Lower leg skin (tissue), 3 donors: ENCODE results near the gene RIOK1.

Experiments
- CTCF ChIP-seq, 3 donors: fragments of 450-650 bp; IDR thresholded peaks; one replicate each; pipeline ENCODE4 v1.5.1; 2016; ENCODE audit warnings: antibody characterized with exemption in 3 of 3, mild to moderate bottlenecking in 3 of 3, moderate library complexity in 2 of 3
- POLR2A ChIP-seq, 2 donors: fragments of 450-650 bp; IDR thresholded peaks; one replicate each; pipeline ENCODE4 v1.6.1; 2016 to 2017; ENCODE audit warnings: antibody characterized with exemption in 2 of 2, mild to moderate bottlenecking in 1 of 2, moderate library complexity in 1 of 2

- TF ChIP-seq CTCF (IDR thresholded peaks at IDR 0.05) = no peak
- no peak for TF ChIP-seq POLR2A (IDR thresholded peaks at IDR 0.05)
These were observed 56.4 kb downstream of the RIOK1 start for GRCh38 chr6:7445885-7446461.
